Vagina (tissue), 2 donors: ENCODE data around the gene HES5.

Source experiments
- POLR2A ChIP-seq, 2 donors: fragments of 450-650 bp; IDR thresholded peaks; one replicate each; pipeline ENCODE4 v1.6.1; 2017; ENCODE audit warnings: antibody characterized with exemption in 2 of 2, mild to moderate bottlenecking in 2 of 2, moderate library complexity in 2 of 2
- POLR2AphosphoS5 ChIP-seq, 2 donors: sonication (generic); formaldehyde crosslinking; IDR thresholded peaks; one replicate each; pipeline ENCODE4 v1.9.0; 2017; ENCODE audit warnings: antibody characterized with exemption in 2 of 2, mild to moderate bottlenecking in 2 of 2, low read depth in 1 of 2; ENCODE audit not compliant: insufficient read depth in 1 of 2
- TF ChIP-seq, protein P1 (sequence below), 3 experiments: fragments of 450-650 bp in 2 of 3; fragments of 200-600 bp in 1 of 3; sonication (generic) in 1 of 3; IDR thresholded peaks; one replicate each; pipeline ENCODE4 v1.5.1; 2017 to 2019; ENCODE audit warnings: antibody characterized with exemption in 3 of 3, mild to moderate bottlenecking in 2 of 3, moderate library complexity in 2 of 3

DNA sequence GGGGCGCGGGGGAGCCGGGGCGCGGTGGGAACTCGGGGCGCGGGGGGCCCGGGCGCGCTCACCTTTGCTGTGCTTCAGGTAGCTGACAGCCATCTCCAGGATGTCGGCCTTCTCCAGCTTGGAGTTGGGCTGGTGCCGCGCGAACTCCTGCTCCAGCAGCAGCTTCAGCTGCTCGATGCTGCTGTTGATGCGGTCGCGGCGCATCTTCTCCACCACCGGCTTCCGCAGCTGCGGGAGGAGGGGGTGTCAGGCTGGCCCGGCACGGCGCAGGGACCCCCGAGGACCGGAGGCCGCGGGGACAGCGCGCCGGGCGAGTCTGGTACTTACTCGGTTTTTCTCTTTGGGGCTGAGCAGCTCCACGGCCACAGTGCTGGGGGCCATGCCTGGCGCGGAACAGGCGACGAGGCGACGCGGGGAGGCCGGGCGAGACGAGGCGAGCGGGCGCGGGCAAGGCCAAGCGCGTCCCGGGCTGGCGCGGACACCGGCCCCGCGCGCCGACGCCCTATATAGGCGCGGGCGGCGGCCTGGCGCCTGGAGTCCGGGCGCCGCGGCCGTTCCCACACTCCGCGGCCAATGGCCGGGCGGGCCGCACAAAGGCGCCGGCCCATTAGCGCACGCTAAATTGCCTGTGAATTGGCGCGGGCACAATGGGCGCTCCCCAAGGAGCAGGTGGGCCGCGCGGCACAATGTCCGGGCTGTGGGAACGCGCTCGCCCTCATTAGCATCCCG, at the start of gene HES5:
- TF ChIP-seq POLR2A (IDR thresholded peaks at IDR 0.05) (no peak), POLR2AphosphoS5 (IDR thresholded peaks at IDR 0.05; ENCODE audit: insufficient read depth in 1 of 2, low read depth in 1 of 2) (no peak)
- TF ChIP-seq, protein P1, sequence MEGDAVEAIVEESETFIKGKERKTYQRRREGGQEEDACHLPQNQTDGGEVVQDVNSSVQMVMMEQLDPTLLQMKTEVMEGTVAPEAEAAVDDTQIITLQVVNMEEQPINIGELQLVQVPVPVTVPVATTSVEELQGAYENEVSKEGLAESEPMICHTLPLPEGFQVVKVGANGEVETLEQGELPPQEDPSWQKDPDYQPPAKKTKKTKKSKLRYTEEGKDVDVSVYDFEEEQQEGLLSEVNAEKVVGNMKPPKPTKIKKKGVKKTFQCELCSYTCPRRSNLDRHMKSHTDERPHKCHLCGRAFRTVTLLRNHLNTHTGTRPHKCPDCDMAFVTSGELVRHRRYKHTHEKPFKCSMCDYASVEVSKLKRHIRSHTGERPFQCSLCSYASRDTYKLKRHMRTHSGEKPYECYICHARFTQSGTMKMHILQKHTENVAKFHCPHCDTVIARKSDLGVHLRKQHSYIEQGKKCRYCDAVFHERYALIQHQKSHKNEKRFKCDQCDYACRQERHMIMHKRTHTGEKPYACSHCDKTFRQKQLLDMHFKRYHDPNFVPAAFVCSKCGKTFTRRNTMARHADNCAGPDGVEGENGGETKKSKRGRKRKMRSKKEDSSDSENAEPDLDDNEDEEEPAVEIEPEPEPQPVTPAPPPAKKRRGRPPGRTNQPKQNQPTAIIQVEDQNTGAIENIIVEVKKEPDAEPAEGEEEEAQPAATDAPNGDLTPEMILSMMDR (IDR thresholded peaks at IDR 0.05), result no peak
